Measurements from ENCODE around the gene AKIRIN1.
"Not testable (repeated sequence)": the region's sequence is repeated elsewhere in the genome, so short reads cannot be mapped to it uniquely, and the experiment has no call there.

AKIRIN1 gene

GRCh38 chr1:39045231-39045630 is 54.2 kb downstream of the AKIRIN1 start:
- DNase-seq (ENCODE audit: low read depth in 2 of 2): no peak

GRCh38 chr1:39046613-39047210 is 55.6 kb downstream of the AKIRIN1 start:
- DNase-seq (ENCODE audit: low read depth in 2 of 2): no peak

GRCh38 chr1:39047374-39048229 is 56.5 kb downstream of the AKIRIN1 start:
- no peak for DNase-seq (ENCODE audit: low read depth in 2 of 2)

GRCh38 chr1:39048745-39049370 is 57.8 kb downstream of the AKIRIN1 start:
- no peak for DNase-seq (ENCODE audit: low read depth in 2 of 2)

- no peak for DNase-seq (ENCODE audit: low read depth in 2 of 2)
Measured at GRCh38 chr1:39050001-39050400, 58.9 kb downstream of the AKIRIN1 start.

- not testable (repeated sequence) for DNase-seq (ENCODE audit: low read depth in 2 of 2)
Measured at GRCh38 chr1:39051193-39051850, 60.2 kb downstream of the AKIRIN1 start.

- DNase-seq (ENCODE audit: low read depth in 2 of 2): no peak
Measured at GRCh38 chr1:39051956-39052355, 60.9 kb downstream of the AKIRIN1 start.

GRCh38 chr1:39055213-39055710 is 64.2 kb downstream of the AKIRIN1 start:
- DNase-seq (ENCODE audit: low read depth in 2 of 2): not testable (repeated sequence)
